DND-41 (cell line): ENCODE measurements around the gene TTBK2.

Source experiments
- EZH2 ChIP-seq: IDR thresholded peaks from 3 replicates; pipeline ENCODE4 v1.6.1; 2012; ENCODE audit warnings: borderline replicate concordance, low read depth, mild to moderate bottlenecking, moderate library complexity, low read length, inconsistent platforms; ENCODE audit not compliant: severe bottlenecking
- TF ChIP-seq, protein P1 (sequence below): IDR thresholded peaks from 2 replicates; pipeline ENCODE4 v1.5.1; 2012; ENCODE audit warnings: borderline replicate concordance, low read length, moderate library complexity, mild to moderate bottlenecking; ENCODE audit not compliant: poor library complexity, severe bottlenecking; ENCODE audit errors: extremely low read depth

GRCh38 chr15:42721016-42721415 lies 199.6 kb downstream of the TTBK2 start:
- TF ChIP-seq, protein P1, sequence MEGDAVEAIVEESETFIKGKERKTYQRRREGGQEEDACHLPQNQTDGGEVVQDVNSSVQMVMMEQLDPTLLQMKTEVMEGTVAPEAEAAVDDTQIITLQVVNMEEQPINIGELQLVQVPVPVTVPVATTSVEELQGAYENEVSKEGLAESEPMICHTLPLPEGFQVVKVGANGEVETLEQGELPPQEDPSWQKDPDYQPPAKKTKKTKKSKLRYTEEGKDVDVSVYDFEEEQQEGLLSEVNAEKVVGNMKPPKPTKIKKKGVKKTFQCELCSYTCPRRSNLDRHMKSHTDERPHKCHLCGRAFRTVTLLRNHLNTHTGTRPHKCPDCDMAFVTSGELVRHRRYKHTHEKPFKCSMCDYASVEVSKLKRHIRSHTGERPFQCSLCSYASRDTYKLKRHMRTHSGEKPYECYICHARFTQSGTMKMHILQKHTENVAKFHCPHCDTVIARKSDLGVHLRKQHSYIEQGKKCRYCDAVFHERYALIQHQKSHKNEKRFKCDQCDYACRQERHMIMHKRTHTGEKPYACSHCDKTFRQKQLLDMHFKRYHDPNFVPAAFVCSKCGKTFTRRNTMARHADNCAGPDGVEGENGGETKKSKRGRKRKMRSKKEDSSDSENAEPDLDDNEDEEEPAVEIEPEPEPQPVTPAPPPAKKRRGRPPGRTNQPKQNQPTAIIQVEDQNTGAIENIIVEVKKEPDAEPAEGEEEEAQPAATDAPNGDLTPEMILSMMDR = no peak
- TF ChIP-seq EZH2 = no peak
